Kidney (tissue), 14 donors: Measurements from ENCODE around the gene NAP1L4. TPM values are rescaled to one million over a fixed set of nuclear protein-coding genes. Genes with fewer than 3 reads are reported as not detected.

ENCODE experiments used
- DNase-seq, 5 donors: peaks; one replicate each; pipeline ENCODE4 v3.0.0-alpha.2; 2013 to 2020
- FAIRE-seq: peaks from 2 replicates; lab custom pipeline; 2012; peaks lifted over from hg19 to GRCh38; lab: Jason Lieb, UNC
- H3K27ac ChIP-seq, 2 donors: one replicate each; pipeline ENCODE4 v1.7.0; 2013; ENCODE audit warnings: low read depth in 2 of 2, low read length in 2 of 2, inconsistent platforms in 1 of 2
- H3K27me3 ChIP-seq: one replicate; pipeline ENCODE4 v1.7.1; 2013; ENCODE audit warnings: low read length, inconsistent platforms; ENCODE audit not compliant: control insufficient read depth, insufficient read depth
- H3K36me3 ChIP-seq, 3 donors: one replicate each; pipeline versions ENCODE4 v1.7.0 to v1.7.1; 2013; ENCODE audit warnings: low read length in 3 of 3, control low read depth in 1 of 3, inconsistent platforms in 1 of 3; ENCODE audit not compliant: insufficient read depth in 3 of 3, control insufficient read depth in 2 of 3
- H3K4me1 ChIP-seq, 3 donors: one replicate each; pipeline versions ENCODE4 v1.7.0 to v1.7.1; 2013; ENCODE audit warnings: low read length in 3 of 3, inconsistent platforms in 1 of 3, low read depth in 1 of 3; ENCODE audit not compliant: control insufficient read depth in 2 of 3, insufficient read depth in 2 of 3
- H3K4me3 ChIP-seq, 3 donors: one replicate each; pipeline versions ENCODE4 v1.7.0 to v1.8.1; 2013; ENCODE audit warnings: low read length in 3 of 3, control low read depth in 1 of 3, inconsistent platforms in 1 of 3
- H3K9ac ChIP-seq, 3 donors: one replicate each; pipeline versions ENCODE4 v1.7.0 to v1.7.1; 2013; ENCODE audit warnings: low read length in 3 of 3, control low read depth in 1 of 3, inconsistent platforms in 1 of 3
- H3K9me3 ChIP-seq, 3 donors: one replicate each; pipeline versions ENCODE4 v1.7.0 to v1.7.1; 2013; ENCODE audit warnings: low read length in 3 of 3, control low read depth in 1 of 3, inconsistent platforms in 1 of 3; ENCODE audit not compliant: control insufficient read depth in 2 of 3, insufficient read depth in 1 of 3
- intact Hi-C: fragments of 100-400 bp; cut with DNase I; formaldehyde crosslinking; loops from one replicate; pipeline ENCODE4 v1.11.1; 2022
- polyA plus RNA-seq: library from polyadenylated mRNA; stranded (reverse); fragments of 350-450 nt; fragmentation: Illumina TruSeq; extraction: RNeasy Lipid Tissue Mini Kit (QIAGEN cat#74804); gene quantifications from one replicate; pipeline ENCODE4 v1.2.3, GENCODE V29; 2014; ENCODE audit warnings: low read depth, low replicate concordance; ENCODE audit not compliant: insufficient read depth
- total RNA-seq: library from RNA; stranded (reverse); fragmentation: NEBNext Ultra II Directional; extraction: Animal tissue kit (Norgen Biotek cat#: 25700); gene quantifications from one replicate; pipeline ENCODE4 v1.2.1, GENCODE V29; 2021
- TF ChIP-seq, protein P1 (sequence below): IDR thresholded peaks from 3 replicates; pipeline ENCODE4 v1.5.1; 2012; ENCODE audit warnings: mild to moderate bottlenecking, moderate library complexity, borderline replicate concordance; ENCODE audit not compliant: insufficient read depth; ENCODE audit errors: extremely low read depth
- donor health status: control.
- donor health status: control.
- donor health status: control.
- donor health status: control.
- donor health status: control.
- donor health status: DM: yes; HTN: yes; CAD: no.
- donor health status: Normal renal cell carcinoma (clear cell type).

The NAP1L4 gene
- total and polyA plus RNA-seq, 2 donors from 2014 or later: 120 to 133 TPM

- intact Hi-C loops: no loop called here
- H3K9ac ChIP-seq: no peak overlapping the region
- H3K27me3 ChIP-seq: no peaks in the 10 kb centered on the region
- H3K27ac ChIP-seq: peak overlapping the region in 1 of 2 donors; percentile 1
- DNase-seq (peak in 1 of 5 donors; percentile 19), FAIRE-seq (no peak)
- no peak overlapping the region for H3K4me3 ChIP-seq
- peaks cover 2 to 17% (median 4%) of the 10 kb centered on the region in 3 donors for H3K36me3 ChIP-seq
- no peaks in the 10 kb centered on the region for H3K9me3 ChIP-seq
- H3K4me1 ChIP-seq: peaks cover 0 to 27% (median 22%) of the 10 kb centered on the region in 3 donors
- TF ChIP-seq, protein P1, sequence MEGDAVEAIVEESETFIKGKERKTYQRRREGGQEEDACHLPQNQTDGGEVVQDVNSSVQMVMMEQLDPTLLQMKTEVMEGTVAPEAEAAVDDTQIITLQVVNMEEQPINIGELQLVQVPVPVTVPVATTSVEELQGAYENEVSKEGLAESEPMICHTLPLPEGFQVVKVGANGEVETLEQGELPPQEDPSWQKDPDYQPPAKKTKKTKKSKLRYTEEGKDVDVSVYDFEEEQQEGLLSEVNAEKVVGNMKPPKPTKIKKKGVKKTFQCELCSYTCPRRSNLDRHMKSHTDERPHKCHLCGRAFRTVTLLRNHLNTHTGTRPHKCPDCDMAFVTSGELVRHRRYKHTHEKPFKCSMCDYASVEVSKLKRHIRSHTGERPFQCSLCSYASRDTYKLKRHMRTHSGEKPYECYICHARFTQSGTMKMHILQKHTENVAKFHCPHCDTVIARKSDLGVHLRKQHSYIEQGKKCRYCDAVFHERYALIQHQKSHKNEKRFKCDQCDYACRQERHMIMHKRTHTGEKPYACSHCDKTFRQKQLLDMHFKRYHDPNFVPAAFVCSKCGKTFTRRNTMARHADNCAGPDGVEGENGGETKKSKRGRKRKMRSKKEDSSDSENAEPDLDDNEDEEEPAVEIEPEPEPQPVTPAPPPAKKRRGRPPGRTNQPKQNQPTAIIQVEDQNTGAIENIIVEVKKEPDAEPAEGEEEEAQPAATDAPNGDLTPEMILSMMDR: no peak
Observed at GRCh38 chr11:3002351-3002861, 10.3 kb upstream of the NAP1L4 start.

DNA sequence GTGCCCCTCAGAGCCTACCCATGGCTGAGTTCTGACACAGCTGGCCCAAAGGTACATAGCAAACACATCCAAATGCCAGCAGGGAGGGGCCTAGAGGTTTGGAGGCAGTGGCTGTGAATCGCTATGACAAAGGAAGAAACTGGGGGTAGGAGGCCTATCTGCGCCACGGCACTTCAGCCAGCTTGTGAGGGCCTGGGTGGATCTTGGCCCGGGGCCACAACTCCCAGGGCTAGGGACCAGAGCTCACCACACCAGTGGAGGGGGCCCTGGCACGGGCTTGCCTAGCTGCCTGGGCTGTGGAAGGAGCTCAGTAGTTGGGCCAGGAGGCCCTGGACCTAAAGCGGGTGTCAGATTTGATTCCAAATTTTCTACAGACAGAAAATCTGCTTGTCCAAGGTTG, 9.4 kb upstream of the NAP1L4 start:
- H3K36me3 ChIP-seq: peaks cover 2 to 17% (median 4%) of the 10 kb centered on the region in 3 donors
- no peak for FAIRE-seq
- no peaks in the 10 kb centered on the region for H3K27me3 ChIP-seq
- H3K9me3 ChIP-seq: no peaks in the 10 kb centered on the region
- H3K27ac ChIP-seq: peak overlapping the region; percentile 84 to 88
- peaks cover 0 to 27% (median 22%) of the 10 kb centered on the region in 3 donors for H3K4me1 ChIP-seq
- peak overlapping the region in 1 of 3 donors; percentile 5 for H3K9ac ChIP-seq
- no peak overlapping the region for H3K4me3 ChIP-seq
- DNase-seq: no peak
- TF ChIP-seq, protein P1: no peak
- intact Hi-C loops: no loop called here

- Histone ChIP-seq H3K27me3 (no peaks in the 10 kb centered on the region), H3K4me3 (no peak overlapping the region), H3K9ac (peak overlapping the region in 1 of 3 donors; percentile 28), H3K4me1 (peaks cover 0 to 27% (median 22%) of the 10 kb centered on the region in 3 donors), H3K27ac (peak overlapping the region; percentile 84 to 88), H3K9me3 (no peaks in the 10 kb centered on the region), H3K36me3 (peaks cover 0 to 17% (median 2%) of the 10 kb centered on the region in 3 donors)
- FAIRE-seq (peak; percentile 17), DNase-seq (peak in 4 of 5 donors; percentile 36 to 95 (median 64))
- intact Hi-C loops: no loop called here
- TF ChIP-seq, protein P1: no peak
Observed at GRCh38 chr11:3000032-3000961, 8.2 kb upstream of the NAP1L4 start.
